NB4 (cell line): ENCODE measurements around the gene ATXN7.

ENCODE experiments used
- CTCF ChIP-seq: IDR thresholded peaks from one replicate; pipeline ENCODE4 v1.5.1; 2012; ENCODE audit warnings: low read depth, low read length
- MAX ChIP-seq: IDR thresholded peaks from 2 replicates; pipeline ENCODE4 v1.6.1; 2011; ENCODE audit warnings: low read depth, low read length
- MYC ChIP-seq: IDR thresholded peaks from 2 replicates; pipeline ENCODE4 v1.6.1; 2011; ENCODE audit warnings: low read depth, low read length
- POLR2A ChIP-seq: IDR thresholded peaks from 2 replicates; pipeline ENCODE4 v1.6.1; 2011; ENCODE audit warnings: mild to moderate bottlenecking; ENCODE audit not compliant: insufficient read length; ENCODE audit errors: extremely low read depth

GRCh38 chr3:64008017-64008416 is 144.3 kb downstream of the ATXN7 start:
- TF ChIP-seq CTCF = no peak
- TF ChIP-seq POLR2A = no peak
- TF ChIP-seq MAX = no peak
- no peak for TF ChIP-seq MYC
